HG03432 (cell line): ENCODE data around the gene PTPRN2.

ENCODE experiments used
- ATAC-seq: cut with Tn5 transposase; IDR thresholded peaks from one replicate; pipeline ENCODE4 v1.9.1; 2021; ENCODE audit warnings: mild to moderate bottlenecking, moderate library complexity; ENCODE audit not compliant: unreplicated experiment

PTPRN2 gene

DNA sequence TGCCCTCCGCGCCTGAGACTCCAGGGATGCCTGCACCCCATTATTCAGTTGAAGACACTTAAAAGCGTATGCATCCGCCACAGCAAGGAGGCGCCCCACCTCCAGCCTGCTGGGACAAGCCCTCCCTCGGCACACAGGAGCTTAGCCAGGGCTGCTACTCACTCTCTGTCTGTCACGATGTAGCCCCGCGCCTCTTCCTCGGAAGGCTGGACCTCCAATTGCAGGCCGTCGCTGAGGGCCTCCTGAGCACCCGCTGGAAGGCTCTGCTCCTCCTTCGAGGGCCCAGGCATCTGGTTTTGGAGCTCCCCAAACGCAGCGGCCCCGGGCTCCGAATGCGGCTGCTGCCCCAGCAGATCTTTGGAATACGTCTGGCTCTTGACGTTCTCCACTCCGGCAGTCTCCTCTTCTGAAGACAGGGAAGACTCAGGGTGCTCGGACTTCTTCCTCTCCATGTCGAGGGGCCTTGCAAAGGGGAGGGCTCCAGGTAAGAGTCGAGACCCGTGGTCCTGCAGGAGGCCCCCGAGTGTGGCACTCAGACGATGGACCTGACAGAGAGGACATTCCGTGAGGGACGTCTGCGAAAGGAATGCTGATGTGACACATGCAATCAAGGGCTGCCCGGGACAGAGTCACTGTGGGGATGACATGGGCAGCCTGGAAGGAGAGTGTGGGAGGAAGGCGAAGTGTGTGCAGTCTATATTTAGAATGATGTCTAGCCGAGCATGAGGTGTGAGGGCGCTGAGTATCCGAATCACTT, 453.9 kb downstream of the PTPRN2 start:
- no peak for ATAC-seq

DNA sequence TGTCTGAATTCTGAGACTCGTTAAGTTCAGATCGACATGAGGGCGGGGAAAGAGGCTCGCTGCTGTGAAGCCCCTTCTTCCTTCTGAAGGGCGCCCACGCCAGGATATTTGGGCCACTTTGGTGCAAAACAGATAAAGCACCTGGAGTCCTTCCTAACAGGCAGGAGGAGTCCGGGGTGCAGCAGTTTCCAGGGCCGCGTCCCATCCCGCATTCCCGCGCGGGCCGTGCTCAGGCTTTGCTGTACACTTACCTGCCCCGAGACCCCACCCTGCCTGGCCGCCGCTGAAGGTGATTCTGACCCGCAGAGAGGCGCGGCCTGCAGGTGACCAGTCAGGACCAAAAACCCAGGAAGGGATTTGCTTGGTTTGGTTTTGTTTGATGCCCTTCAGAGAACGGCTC, 454.6 kb downstream of the PTPRN2 start:
- ATAC-seq, result no peak

DNA sequence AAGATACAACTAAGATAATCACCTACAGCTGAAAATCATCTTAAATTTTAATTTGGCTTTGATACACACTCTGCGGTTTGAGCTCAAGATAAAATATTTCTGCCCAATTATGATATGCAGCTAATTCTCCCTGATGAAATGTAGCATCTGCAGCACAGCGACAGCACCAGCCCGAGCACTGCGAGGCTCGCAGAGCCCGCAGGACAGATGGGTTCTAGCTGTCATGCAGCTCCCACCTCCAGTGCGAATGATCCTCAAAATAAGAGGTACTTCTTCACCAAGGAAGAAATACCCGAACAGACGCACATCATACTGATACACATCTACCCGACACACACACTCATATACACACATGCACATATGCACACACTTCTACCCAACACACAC, 457.6 kb downstream of the PTPRN2 start:
- ATAC-seq, result no peak

DNA sequence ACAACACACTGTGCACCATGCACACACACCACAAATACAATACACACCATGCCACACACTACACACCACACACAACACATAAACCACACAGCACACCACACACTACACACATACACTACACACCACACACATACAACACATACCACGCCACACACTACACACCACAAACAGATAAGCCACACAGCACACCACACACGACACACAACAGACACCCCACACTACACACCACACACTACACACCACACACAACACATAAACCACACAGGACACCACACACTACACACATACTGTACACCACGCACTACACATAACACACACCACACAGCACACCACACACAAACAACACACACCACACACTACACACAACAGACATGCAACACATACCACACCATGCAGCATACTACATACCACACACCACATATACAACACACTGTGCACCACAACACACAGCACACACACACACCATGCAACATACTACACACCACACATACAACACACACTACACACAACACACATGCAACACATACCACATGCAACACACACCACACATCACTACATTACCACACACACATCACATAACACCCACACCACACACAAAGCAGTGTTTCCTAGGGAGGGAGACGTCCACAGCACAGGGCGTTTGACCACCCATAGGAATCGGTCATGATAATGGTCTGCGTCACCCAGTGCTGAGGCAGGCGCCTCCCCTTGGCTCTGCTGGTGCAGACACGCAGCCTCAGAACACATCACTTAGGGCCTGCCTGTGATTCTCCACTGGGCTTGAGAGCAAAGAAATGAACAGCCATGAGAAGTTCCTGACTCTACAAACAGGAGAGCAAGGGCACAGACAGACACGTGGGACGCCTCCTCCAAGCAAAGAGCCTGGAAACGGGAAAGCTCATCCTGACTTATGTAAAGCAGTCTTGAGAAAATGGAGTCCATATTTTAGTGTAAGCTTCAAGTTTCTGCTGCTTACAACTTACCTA, 458.3 kb downstream of the PTPRN2 start:
- ATAC-seq, result no peak

DNA sequence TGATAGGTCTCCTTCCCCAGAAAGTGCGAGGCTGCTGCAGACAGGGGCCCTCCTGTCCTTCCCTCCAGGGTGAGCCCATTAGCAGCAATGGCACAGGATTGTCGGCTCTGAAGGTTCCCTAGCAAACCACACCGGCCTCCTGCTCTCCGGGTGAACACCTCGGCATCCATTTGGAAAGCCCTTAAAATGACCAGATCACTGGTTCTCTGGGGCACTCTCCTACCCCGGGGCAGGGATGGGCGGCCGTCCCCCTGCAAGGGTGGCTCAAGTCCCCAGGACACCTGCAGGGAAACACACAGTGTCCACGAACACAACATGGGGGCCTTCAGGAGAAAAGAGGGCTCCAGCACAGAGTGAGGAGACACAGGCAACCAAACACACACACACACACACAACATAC, 459.1 kb downstream of the PTPRN2 start:
- ATAC-seq, result no peak

DNA sequence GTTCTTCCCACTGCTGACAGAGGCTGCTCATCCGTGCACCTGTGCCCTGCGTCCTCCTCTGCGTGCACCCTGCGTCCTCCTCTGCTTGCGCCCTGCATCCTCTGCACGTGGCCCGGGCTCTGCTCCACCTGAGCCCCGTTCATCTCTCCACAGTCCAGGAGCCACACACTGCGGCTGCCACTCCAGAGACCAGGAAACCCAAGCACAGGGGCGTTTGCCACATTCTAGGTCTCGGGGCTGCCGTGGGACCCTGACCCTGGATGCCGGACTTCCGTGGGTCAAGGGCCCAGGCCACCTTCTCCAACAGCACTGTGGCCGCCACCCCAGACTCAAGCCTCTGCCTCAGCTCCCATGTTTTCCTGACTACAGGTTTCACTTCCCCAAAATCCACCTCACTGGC, 460.4 kb downstream of the PTPRN2 start:
- no peak for ATAC-seq

DNA sequence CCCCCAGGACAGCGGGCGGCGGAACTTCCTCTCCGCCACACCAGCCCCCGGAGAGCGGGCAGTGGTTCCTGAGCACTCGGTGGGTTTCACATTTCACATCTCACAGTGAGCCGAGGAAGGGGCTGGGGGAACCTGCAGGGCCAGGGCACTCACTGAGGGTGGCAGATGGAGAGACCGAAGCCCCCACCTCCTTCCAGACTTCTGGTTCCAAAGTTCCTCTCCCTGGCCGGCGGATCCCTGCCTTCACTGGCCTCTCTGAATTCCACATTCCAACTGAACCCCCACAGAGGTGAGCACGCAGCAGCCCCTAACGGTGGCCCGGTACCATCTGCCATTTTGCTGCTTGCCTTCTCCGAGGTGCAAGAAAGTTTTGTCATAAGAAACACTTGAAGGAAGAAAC, 461.0 kb downstream of the PTPRN2 start:
- no peak for ATAC-seq

DNA sequence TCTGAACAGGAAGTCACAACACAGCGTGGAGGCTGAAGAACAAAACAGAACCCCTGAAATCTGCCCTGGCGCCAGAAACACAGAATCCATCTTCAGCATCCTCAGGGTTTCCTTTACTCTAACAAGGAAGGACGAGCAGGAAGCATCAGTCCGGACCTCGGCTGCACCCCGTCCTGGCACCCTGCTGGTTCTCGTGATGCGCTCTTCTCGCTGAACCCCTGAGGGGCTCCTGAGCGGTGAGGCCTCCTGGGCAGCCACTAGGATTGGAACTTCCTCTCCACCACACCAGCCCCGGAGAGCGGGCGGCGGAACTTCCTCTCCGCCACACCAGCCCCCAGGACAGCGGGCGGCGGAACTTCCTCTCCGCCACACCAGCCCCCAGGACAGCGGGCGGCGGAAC, 461.9 kb downstream of the PTPRN2 start:
- no peak for ATAC-seq

DNA sequence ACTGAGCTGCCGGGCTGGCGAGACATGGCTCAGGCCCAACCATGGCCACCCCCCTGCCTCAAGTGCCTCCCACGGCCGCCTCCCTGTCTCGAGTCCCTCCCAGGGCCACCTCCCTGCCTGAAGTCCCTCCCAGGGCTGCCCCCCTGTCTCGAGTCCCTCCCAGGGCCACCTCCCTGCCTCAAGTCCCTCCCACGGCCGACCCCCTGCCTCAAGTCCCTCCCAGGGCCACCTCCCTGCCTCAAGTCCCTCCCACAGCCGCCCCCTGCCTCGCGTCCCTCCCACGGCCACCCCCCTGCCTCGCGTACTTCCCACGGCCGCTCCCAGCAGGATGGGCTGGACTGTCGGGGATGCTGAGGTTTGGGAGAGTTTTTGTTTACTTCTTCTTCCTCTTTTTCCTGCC, 462.5 kb downstream of the PTPRN2 start:
- ATAC-seq, result no peak

DNA sequence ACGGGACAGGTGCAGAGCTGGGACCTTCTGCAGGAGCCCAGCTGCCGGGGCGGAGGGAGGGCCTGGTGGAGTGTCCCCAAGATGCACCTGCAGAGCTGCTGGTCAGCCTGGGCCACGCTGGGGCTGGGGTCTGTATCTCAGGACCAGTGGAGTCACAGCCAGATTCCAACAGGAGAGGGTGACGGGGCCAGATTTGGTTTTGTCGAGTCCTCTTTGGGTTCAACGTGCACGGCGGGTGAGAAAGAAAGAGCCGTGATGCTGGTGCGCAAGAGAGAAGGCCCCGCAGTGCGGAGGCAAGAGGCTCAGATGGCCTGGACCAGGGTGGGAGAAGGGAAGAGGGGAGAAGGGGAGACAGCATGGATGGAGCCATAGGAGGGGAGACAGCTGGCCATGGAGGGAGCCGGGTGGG, 462.9 kb downstream of the PTPRN2 start:
- ATAC-seq, result no peak

DNA sequence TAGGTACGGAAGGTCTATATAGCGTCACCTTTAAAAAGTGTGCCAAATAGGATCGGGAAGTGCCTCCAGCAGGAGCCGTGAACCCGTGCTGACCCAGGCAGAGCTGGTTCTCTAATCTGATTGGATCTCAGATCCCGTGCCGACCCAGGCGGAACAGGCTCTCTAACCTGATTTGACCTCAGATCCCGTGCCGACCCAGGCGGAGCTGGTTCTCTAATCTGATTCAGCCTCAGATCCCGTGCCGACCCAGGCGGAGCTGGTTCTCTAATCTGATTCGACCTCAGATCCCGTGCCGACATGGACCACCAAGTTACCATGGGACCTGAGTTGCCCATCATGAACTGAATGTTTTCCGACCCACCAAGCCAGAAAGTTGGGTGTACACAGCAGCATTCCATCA, 463.9 kb downstream of the PTPRN2 start:
- ATAC-seq, result no peak

DNA sequence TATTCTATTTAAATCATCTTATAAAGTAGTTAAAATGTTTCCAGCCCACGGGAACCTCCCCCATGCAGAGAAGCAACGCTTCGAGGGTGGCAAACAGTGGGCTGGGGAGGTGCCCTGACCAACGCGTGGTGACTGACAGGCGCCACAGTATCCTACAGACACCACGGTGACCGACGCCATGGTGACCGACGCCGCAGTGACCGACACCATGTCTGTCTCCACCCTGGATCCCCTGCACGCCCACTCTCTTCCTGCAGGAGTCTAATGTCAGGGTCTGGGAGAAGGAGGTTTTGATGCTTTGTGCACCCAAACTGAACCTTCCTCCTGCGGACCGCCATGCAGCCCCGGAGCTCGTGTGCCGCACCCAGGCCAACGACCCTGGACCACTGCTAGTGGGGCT, 464.4 kb downstream of the PTPRN2 start:
- no peak for ATAC-seq

DNA sequence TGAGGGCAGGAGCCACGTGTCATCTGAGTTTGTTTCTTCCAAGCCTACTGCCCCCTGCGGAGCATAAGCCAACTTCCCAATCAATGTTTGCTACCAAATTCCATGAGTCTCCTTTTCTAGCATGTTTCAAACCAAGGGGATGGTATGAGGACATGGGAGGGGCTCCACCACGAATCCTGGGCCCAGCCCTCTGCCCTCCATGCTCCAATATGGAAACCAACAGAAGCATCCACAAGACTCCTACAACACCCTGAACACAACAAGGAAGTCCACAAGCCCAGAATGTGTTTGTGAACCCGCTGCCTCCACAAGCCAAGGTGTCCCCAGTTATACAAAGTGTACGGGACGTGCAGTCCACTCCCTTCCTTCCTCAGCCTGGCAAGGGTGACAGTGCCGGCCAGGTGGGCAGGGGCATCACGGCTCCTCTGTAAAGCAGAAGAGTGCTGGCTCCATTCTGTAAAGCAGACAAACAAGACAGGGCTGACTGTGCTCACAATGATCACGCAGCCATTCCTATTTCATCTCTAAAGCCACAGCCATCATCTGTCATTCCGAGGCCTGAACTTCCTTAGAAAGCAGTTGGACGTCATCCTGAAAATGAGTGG, 466.1 kb downstream of the PTPRN2 start:
- ATAC-seq, result no peak

DNA sequence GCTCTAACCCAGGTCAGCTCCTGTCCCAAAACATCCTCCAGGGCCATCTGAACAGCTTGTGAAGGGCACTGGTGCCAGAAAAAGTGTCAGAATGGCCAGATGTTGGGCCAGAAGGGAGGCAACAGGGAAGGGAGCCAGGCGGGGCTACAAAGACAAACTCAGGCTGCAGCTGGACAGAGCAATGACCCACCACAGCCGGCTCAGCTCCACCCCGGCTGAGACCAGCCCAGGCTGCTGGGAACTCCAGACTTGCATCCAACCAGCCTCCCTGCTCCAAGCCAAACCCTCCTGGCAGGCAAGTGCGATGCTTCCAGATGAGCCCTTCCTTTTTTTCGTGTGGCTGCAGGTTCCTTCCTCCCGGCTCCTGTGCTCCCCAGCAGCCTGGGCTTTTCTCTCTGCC, 466.9 kb downstream of the PTPRN2 start:
- no peak for ATAC-seq

DNA sequence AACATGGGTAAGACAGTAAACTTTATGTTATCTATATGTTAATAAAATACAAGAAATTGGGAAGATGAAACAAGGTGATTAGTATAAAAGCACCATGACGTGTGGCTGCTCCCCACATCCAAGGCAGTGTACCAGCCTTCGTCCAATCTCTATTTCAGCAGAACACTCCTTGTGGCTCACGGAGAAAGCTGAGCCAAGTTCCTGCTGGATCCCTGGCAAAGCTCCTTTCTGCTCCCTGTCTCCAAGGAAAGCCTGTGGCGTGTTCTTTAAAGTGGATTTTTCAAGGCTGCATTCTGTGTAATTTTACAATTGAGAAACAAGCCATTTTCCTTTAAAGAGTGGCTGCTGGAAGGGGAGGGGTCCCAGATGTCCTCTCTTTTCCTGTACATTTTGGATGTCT, 467.3 kb downstream of the PTPRN2 start:
- no peak for ATAC-seq

DNA sequence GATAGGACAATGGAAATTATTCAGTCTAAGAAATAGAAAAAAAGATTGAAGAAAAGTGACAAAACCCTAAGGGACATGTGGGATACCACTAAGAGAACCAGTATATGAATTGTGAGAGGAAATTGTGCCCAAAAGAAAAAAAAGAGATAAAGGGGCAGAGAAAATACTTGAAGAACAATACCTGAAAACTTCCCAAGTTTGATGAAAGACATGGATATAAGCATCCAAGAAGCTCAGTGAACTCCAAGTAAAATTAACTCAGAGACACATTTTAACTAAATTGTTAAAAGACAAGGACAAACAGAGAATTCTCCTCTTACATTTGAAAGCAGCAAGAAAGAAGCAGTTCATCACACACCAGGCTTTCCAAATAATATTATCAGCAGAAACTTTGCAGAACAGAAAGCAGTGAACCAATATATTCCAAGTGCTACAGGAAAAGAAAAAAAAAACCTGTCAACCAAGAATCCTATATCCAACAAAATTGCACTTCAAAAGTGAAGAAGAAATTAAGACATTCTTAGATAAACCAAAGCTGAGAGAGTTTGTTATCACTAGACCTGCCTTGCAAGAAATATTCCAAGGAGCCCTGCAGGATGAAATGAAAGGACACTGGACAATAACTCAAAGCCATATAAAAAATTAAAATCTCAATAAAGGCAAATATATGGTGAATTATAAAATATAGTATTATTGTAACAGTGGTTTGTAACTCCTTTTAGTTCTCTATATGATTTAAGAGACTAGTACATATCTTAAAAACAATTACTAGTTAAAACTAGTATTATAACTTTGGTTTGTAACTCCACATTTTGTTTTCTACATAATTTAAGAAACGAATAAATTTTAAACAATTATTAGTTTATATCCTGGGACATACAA, 470.0 kb downstream of the PTPRN2 start:
- ATAC-seq, result no peak

DNA sequence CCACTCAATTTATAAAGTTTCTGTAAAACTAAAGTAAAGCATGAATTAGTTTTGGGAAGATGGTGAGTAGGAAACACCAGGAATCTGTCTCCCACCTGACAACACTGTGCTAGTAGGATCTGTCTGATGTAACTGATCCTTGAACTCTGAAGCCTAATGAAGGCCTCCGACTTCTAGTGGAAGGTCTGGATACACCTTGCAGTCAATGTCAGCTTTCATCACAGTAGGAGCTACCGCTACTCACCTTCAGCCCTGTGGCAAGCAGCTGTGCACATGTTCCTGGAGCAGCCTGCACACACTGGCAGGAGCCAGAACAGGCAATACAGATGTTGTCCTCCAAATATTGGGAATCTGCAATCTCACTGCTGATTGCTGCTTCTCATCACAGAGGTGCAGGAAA, 471.4 kb downstream of the PTPRN2 start:
- no peak for ATAC-seq

DNA sequence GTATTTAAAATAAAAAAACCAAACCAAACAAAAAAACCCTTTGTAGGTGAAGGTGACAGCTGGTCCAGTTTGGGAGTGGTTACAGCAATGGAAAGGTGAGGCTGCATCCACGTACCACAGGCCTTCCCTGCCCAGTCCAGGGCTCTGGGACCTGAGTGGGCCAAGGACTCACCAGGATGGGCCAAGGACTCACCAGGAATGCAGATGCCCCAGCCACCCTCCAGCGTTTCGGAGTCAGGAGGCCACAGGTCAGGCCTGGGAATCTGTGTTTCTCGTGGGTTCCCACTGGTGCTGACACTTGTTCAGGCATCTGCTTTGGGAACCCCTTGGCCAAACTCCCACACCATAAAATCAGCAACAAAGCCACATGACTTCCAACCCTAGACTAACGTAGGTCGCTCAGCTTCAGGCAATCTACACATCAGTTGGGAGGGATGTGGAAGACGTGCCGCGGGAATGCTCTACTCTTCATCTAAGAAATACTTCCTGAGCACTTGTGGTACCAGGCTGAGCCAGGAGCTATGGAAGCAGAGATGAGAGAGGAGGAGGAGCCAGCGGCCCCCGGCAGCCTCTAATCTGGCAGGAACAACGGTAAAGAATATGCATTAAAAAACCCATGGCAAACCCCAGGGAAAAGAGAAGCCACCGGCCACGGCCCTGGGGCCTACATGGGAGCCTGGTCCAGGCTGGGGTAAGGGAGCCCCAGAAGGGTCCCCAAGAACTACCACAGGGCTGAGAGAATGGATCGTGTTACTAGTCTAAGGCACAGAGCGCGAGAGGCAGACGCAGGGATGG, 473.4 kb downstream of the PTPRN2 start:
- ATAC-seq, result no peak

DNA sequence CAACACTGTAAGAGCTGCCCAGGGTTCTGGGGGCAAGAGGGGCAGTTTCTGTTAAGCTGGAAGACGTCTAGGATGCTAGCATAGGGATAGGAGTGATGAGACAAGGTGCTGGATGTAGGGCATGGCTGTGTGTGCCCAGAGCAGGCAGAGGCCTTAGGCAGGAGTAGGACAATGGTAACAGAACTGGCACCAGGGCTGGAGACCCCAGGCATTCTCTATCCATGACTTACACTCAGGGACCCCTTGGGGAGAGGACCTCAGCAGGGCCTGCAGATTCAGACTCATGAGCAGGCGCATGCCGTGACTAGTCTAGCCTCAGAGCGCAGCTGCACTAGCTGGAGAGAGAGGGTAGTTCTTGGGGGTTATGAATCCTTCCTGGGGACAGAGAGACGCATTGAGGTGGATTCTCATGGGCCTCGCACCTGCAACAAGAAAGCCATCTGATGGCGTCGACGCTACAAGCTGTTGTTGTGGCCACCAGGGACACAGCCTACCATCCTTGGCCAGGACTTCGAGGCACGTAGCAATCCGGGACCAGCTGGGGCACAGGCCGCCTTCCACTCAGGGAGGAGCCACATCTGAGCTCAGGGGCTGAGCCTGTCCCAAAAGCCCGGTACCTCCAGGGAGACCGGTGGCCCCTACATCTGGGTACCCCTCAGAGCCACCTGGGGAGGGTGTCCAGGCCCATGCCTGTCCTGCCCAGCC, 474.1 kb downstream of the PTPRN2 start:
- no peak for ATAC-seq
